GM18505 (cell line): ENCODE data around the gene ZNF462.

Experiments used
- ATAC-seq: cut with Tn5 transposase; IDR thresholded peaks from one replicate; pipeline ENCODE4 v1.9.1; 2021; ENCODE audit not compliant: unreplicated experiment
- POLR2A ChIP-seq: IDR thresholded peaks from 4 replicates; pipeline ENCODE4 v1.6.1; 2011; ENCODE audit warnings: borderline replicate concordance; ENCODE audit not compliant: insufficient read depth, insufficient read length; ENCODE audit errors: extremely low read depth

ZNF462 gene

GRCh38 chr9:107018861-107019545 lies 156.0 kb downstream of the ZNF462 start:
- ATAC-seq: no peak

GRCh38 chr9:107020040-107020530 lies 157.1 kb downstream of the ZNF462 start:
- ATAC-seq: no peak
- TF ChIP-seq POLR2A: no peak

More at GRCh38 chr9:107018861-107019545, 156.0 kb downstream of the ZNF462 start:
- TF ChIP-seq POLR2A: no peak

DNA sequence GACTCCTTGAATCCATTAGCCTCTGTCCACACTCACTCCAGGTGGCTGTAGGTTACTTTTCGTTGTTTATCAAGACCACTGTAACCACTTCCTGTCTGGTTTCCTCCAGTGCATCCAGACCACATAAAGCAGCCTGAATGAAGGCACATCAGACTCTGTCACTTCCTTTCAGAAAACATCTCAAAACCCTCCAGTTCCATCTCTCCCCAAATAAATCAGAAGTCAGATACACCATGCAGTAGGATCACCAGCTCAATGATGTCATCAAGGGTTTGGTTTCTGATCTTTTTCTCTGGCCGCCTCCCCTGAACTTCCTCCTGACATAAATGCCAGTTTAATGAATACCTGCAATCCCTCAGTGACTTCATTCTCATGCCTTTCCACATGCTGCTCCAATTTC lies 161.2 kb downstream of the ZNF462 start:
- peak; percentile 70 for ATAC-seq
- no peak for TF ChIP-seq POLR2A

GRCh38 chr9:107025260-107026035 lies 162.5 kb downstream of the ZNF462 start:
- no peak for TF ChIP-seq POLR2A
- ATAC-seq: no peak

- no peak for TF ChIP-seq POLR2A
- ATAC-seq: no peak
Observed at GRCh38 chr9:107029146-107029545, 166.2 kb downstream of the ZNF462 start.

- no peak for ATAC-seq
- TF ChIP-seq POLR2A: no peak
Observed at GRCh38 chr9:107033966-107034365, 171.0 kb downstream of the ZNF462 start.

GRCh38 chr9:107034831-107035230 lies 171.9 kb downstream of the ZNF462 start:
- TF ChIP-seq POLR2A: no peak
- no peak for ATAC-seq

DNA sequence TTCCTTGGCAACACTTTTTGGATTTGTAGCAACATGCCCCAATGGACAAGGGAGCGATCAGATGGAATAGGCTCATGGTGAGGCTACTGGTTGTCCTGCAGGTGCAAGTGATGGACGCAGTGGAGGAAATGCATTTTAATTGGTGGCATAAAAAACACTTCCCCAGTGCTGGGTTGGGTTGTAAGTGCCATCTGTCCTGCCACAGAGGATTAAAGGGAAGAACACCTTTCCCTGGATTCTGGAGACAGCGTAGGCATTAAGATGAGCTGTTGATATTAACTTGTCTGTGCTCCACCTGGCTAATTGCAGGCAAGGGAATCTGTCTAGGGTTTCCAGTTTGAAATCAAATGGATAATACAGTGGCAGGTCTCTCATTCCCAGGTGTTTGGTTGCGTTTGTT lies 173.4 kb downstream of the ZNF462 start:
- no peak for ATAC-seq
- no peak for TF ChIP-seq POLR2A

GRCh38 chr9:107039542-107039941 lies 176.6 kb downstream of the ZNF462 start:
- ATAC-seq: no peak
- TF ChIP-seq POLR2A: no peak

DNA sequence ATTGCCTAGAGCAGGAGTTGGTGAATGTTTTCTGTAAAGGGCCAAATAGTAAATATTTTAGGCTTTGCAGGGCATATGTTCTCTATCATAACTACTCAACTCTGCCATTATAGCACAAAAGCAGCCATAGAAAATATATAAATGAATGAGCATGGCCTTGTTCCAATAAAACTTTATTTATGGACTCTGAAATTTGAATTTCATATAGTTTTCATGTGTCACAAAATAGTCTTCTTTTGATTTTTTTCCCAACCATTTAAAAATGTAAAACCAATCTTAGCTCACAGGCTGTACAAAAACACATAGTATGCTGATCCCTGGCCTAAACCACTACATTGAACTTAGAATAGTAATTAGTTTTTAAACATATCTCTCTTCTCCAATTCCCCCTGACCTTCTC lies 179.6 kb downstream of the ZNF462 start:
- no peak for ATAC-seq
- no peak for TF ChIP-seq POLR2A

- TF ChIP-seq POLR2A: no peak
- no peak for ATAC-seq
Observed at GRCh38 chr9:107043886-107044285, 180.9 kb downstream of the ZNF462 start.

- TF ChIP-seq POLR2A: no peak
- ATAC-seq: no peak
Observed at GRCh38 chr9:107044872-107045271, 181.9 kb downstream of the ZNF462 start.

DNA sequence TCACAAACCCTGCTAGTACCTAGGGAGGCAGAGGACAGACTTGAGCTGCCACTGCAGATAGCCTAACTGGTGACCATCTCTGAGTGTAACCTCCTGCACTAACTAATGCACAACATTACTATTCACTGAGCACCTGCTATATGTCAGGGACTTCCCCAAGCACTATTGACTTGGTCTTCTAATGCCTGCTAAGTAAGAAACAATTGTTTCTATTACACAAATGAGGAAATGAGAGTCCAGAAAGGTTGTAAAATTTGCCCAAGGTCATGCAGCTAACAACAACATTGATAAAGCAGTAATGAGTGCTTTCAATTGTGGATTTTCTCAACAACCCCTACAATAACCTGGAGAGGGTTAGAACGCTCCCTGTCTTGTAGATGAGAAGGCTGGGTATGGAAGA lies 183.7 kb downstream of the ZNF462 start:
- no peak for TF ChIP-seq POLR2A
- ATAC-seq: peak; percentile 86
